HEK293 (cell line): Measurements from ENCODE around the gene KLK6.

ENCODE experiments used
- CTCF ChIA-PET: fragments of 350-600 bp; formaldehyde crosslinking; extraction: SDS; loops from one replicate; lab custom pipeline; 2021; ENCODE audit warnings: antibody characterized with exemption; lab: Yijun Ruan, JAX
- POLR2A ChIA-PET: fragments of 300-600 bp; formaldehyde crosslinking; extraction: SDS; loops from one replicate; lab custom pipeline; 2020; ENCODE audit warnings: antibody characterized with exemption, inconsistent platforms; lab: Yijun Ruan, JAX
- H3K27ac ChIP-seq: fragments of 200-500 bp; sonication (Bioruptor generic); 2 replicates; pipeline ENCODE4 v1.5.1; 2014; ENCODE audit warnings: low read depth, low read length, control low read depth, inconsistent platforms; ENCODE audit errors: extremely low read depth
- H3K36me3 ChIP-seq, 2 experiments: fragments of 200-500 bp in 1 of 2; sonication (Bioruptor generic) in 1 of 2; 1 replicate in 1 of 2; 2 replicates in 1 of 2; pipeline ENCODE4 v1.5.1; 2014 to 2017; ENCODE audit warnings: inconsistent platforms in 2 of 2, low read length in 2 of 2; ENCODE audit not compliant: control insufficient read depth in 2 of 2, insufficient read depth in 1 of 2
- H3K4me1 ChIP-seq: fragments of 200-500 bp; sonication (Bioruptor generic); 2 replicates; pipeline ENCODE4 v1.5.1; 2014; ENCODE audit warnings: mild to moderate bottlenecking, low read length, inconsistent platforms; ENCODE audit not compliant: control insufficient read depth, insufficient read depth
- H3K4me3 ChIP-seq: 2 replicates; pipeline ENCODE4 v1.5.1; 2011; ENCODE audit warnings: low read depth, mild to moderate bottlenecking, control low read depth, low read length, moderate library complexity
- H3K9me3 ChIP-seq: fragments of 200-500 bp; sonication (Bioruptor generic); 2 replicates; pipeline ENCODE4 v1.5.1; 2014; ENCODE audit warnings: low read depth, low read length, inconsistent platforms; ENCODE audit not compliant: control insufficient read depth, insufficient read depth
- INSM2 ChIP-seq: fragments of 450-650 bp; formaldehyde crosslinking; IDR thresholded peaks from 2 replicates; pipeline ENCODE4 v1.5.1; 2016; ENCODE audit warnings: missing biosample characterization, missing genetic modification characterization
- PRDM10 ChIP-seq: fragments of 450-650 bp; formaldehyde crosslinking; IDR thresholded peaks from 2 replicates; pipeline ENCODE4 v1.5.1; 2016; ENCODE audit warnings: missing biosample characterization, missing genetic modification characterization
- REPIN1 ChIP-seq: fragments of 450-650 bp; formaldehyde crosslinking; IDR thresholded peaks from 2 replicates; pipeline ENCODE4 v1.5.1; 2017; ENCODE audit warnings: missing biosample characterization, missing genetic modification characterization, low read depth
- TSHZ1 ChIP-seq: fragments of 450-650 bp; formaldehyde crosslinking; IDR thresholded peaks from 2 replicates; pipeline ENCODE4 v1.5.1; 2016; ENCODE audit warnings: missing biosample characterization, missing genetic modification characterization, borderline replicate concordance
- ZBTB1 ChIP-seq: fragments of 450-650 bp; formaldehyde crosslinking; IDR thresholded peaks from 2 replicates; pipeline ENCODE4 v1.5.1; 2016; ENCODE audit warnings: missing biosample characterization, missing genetic modification characterization
- ZNF10 ChIP-seq: fragments of 450-650 bp; formaldehyde crosslinking; IDR thresholded peaks from 2 replicates; pipeline ENCODE4 v1.5.1; 2017; ENCODE audit warnings: missing biosample characterization, missing genetic modification characterization
- ZNF2 ChIP-seq: fragments of 450-650 bp; formaldehyde crosslinking; IDR thresholded peaks from 2 replicates; pipeline ENCODE4 v1.5.1; 2016; ENCODE audit warnings: missing biosample characterization, missing genetic modification characterization
- ZNF214 ChIP-seq: fragments of 450-650 bp; formaldehyde crosslinking; IDR thresholded peaks from 2 replicates; pipeline ENCODE4 v1.5.1; 2017; ENCODE audit warnings: missing biosample characterization, mild to moderate bottlenecking, missing genetic modification characterization, borderline replicate concordance
- ZNF23 ChIP-seq: fragments of 450-650 bp; formaldehyde crosslinking; IDR thresholded peaks from 2 replicates; pipeline ENCODE4 v1.5.1; 2016; ENCODE audit warnings: missing biosample characterization, missing genetic modification characterization, borderline replicate concordance
- ZNF26 ChIP-seq: fragments of 450-650 bp; formaldehyde crosslinking; IDR thresholded peaks from 2 replicates; pipeline ENCODE4 v1.5.1; 2016; ENCODE audit warnings: missing biosample characterization, missing genetic modification characterization
- ZNF292 ChIP-seq: fragments of 450-650 bp; formaldehyde crosslinking; IDR thresholded peaks from 2 replicates; pipeline ENCODE4 v1.5.1; 2016; ENCODE audit warnings: low read depth, missing biosample characterization, missing genetic modification characterization, borderline replicate concordance
- ZNF398 ChIP-seq: fragments of 450-650 bp; formaldehyde crosslinking; IDR thresholded peaks from 2 replicates; pipeline ENCODE4 v1.5.1; 2017; ENCODE audit warnings: missing biosample characterization, missing genetic modification characterization
- ZNF561 ChIP-seq: fragments of 450-650 bp; IDR thresholded peaks from 2 replicates; pipeline ENCODE4 v1.5.1; 2018; ENCODE audit warnings: missing biosample characterization, missing genetic modification characterization, borderline replicate concordance
- ZNF629 ChIP-seq: fragments of 450-650 bp; formaldehyde crosslinking; IDR thresholded peaks from 2 replicates; pipeline ENCODE4 v1.5.1; 2017; ENCODE audit warnings: missing biosample characterization, missing genetic modification characterization
- ZNF76 ChIP-seq: fragments of 450-650 bp; formaldehyde crosslinking; IDR thresholded peaks from 2 replicates; pipeline ENCODE4; 2016; ENCODE audit warnings: low read depth, missing biosample characterization, missing genetic modification characterization, borderline replicate concordance
- ZSCAN4 ChIP-seq: fragments of 450-650 bp; formaldehyde crosslinking; IDR thresholded peaks from 2 replicates; pipeline ENCODE4 v1.5.1; 2017; ENCODE audit warnings: missing biosample characterization, missing genetic modification characterization
- ZXDB ChIP-seq: fragments of 450-650 bp; formaldehyde crosslinking; IDR thresholded peaks from 2 replicates; pipeline ENCODE4 v1.5.1; 2016; ENCODE audit warnings: missing biosample characterization, missing genetic modification characterization

Gene KLK6

GRCh38 chr19:50998061-50998460 lies 28.7 kb upstream of the KLK6 start (continued):
- no peak for TF ChIP-seq INSM2 (tag by site-specific recombination)

GRCh38 chr19:50994129-50994528 lies 24.7 kb upstream of the KLK6 start:
- ChIA-PET POLR2A (interaction anchor here (0.6 kb wide), 1 partner anchor 8 kb away, joined by 3 read pairs; no protein-coding TSS in a partner anchor), CTCF (interaction anchor here (1.2 to 1.3 kb wide), 2 partner anchors 23 to 27 kb away, joined by 3 to 6 read pairs; no protein-coding TSS in a partner anchor)

More at GRCh38 chr19:50994129-50994528, 24.7 kb upstream of the KLK6 start:
- H3K4me3 ChIP-seq: no peak overlapping the region
- TF ChIP-seq ZNF23 (no peak), ZSCAN4 (tag by site-specific recombination) (no peak), REPIN1 (no peak), ZXDB (tag by site-specific recombination) (no peak), ZNF398 (tag by site-specific recombination) (no peak), ZNF26 (tag by site-specific recombination) (no peak), PRDM10 (tag by site-specific recombination) (no peak), ZNF561 (tag by site-specific recombination) (no peak), ZNF292 (no peak), ZNF76 (tag by site-specific recombination) (no peak), ZNF10 (no peak), ZBTB1 (tag by site-specific recombination) (no peak), ZNF2 (tag by site-specific recombination) (no peak), TSHZ1 (tag by site-specific recombination) (no peak), ZNF214 (tag by site-specific recombination) (no peak), ZNF629 (tag by site-specific recombination) (no peak)
- TF ChIP-seq, all 188 proteins: peak for 0
- H3K36me3 ChIP-seq: no peaks in the 10 kb centered on the region
- H3K4me1 ChIP-seq: no peaks in the 10 kb centered on the region
- H3K9me3 ChIP-seq: no peaks in the 10 kb centered on the region
- no peak overlapping the region for H3K27ac ChIP-seq
